Body of pancreas (tissue), 4 donors: Measurements from ENCODE around the gene RCOR1.

Experiments used
- CTCF ChIP-seq, 7 experiments: fragments of 450-650 bp in 4 of 7; fragments of 200-600 bp in 3 of 7; sonication (generic) in 3 of 7; IDR thresholded peaks; one replicate each; pipeline ENCODE4 v1.5.1; 2016 to 2019; ENCODE audit warnings: antibody characterized with exemption in 7 of 7
- POLR2A ChIP-seq, 3 donors: fragments of 450-650 bp; IDR thresholded peaks; one replicate each; pipeline ENCODE4 v1.6.1; 2016; ENCODE audit warnings: antibody characterized with exemption in 3 of 3, mild to moderate bottlenecking in 2 of 3

DNA sequence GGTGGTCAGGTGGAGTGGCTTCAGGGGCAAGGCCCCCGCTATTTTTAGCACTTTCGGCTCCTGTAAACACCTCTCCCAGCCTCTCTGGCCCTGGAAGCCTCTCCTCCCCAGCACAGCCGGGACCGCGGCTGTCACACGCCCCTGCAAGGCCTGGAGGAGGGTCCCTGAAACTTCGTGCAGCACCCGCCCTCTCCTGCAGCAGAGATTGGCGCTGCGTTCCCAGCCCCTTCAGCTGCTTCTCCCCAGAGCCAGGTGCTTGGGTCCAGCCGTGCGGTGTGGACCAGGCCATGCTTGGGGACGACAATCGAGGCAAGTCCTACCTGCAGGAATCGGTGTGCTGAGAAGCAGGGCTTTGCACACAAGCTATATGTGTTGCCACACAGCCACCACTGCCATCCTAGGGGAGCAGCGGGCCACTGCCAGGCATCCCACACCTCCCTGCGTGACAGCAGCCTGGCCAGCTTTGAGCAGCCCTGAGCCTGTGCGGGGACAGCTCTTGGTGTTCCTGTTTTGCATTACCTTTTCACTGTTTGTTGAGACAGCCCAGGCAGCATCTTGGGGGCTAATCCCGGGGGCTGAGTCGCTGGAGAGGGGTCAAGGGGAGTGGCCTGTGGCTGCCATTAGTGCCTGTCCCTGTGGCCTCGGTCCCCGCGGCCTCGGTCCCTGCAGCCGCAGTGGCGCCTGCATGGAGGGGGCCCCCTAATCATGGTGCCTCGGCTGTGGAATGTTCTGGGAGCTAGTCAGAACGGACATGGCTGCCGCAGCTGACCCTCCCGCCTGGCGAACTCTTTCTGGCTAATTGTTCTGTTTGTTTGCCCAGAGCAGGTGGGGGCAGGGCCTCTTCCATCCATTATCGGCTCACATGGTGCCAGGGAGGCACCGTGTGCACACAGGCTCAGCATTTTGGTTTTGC is 157.2 kb downstream of the RCOR1 start:
- TF ChIP-seq CTCF (IDR thresholded peaks at IDR 0.05), result no peak
- no peak for TF ChIP-seq POLR2A (IDR thresholded peaks at IDR 0.05)
